H1 (cell line): Measurements from ENCODE around the gene RRAS. TPM values are rescaled to one million over a fixed set of nuclear protein-coding genes. Genes with fewer than 3 reads are reported as not detected.

Experiments used
- BCL11A ChIP-seq, 2 experiments: IDR thresholded peaks; one replicate each; pipeline ENCODE4 v1.6.1; 2011; ENCODE audit warnings: low read depth in 2 of 2, low read length in 2 of 2, mild to moderate bottlenecking in 2 of 2
- GABPA ChIP-seq: IDR thresholded peaks from 2 replicates; pipeline ENCODE4 v1.6.1; 2011; ENCODE audit warnings: mild to moderate bottlenecking, low read length, moderate library complexity, borderline replicate concordance; ENCODE audit not compliant: insufficient read depth
- NANOG ChIP-seq: IDR thresholded peaks from 2 replicates; pipeline ENCODE4 v1.6.1; 2011; ENCODE audit warnings: low read length, low read depth, mild to moderate bottlenecking, inconsistent platforms; ENCODE audit not compliant: insufficient read depth, poor library complexity, severe bottlenecking
- SIX5 ChIP-seq: IDR thresholded peaks from 2 replicates; pipeline ENCODE4 v1.6.1; 2011; ENCODE audit warnings: mild to moderate bottlenecking, low read depth, low read length
- polyA plus RNA-seq, 7 experiments: library from polyadenylated mRNA; depleted of rRNA in 3 of 7; stranded (reverse) in 5 of 7; unstranded in 2 of 7; fragments of >200 nt in 5 of 7; fragments of 200-250 nt in 2 of 7; gene quantifications; 1 replicate in 5 of 7; 2 replicates in 1 of 7; 4 replicates in 1 of 7; pipeline versions ENCODE4 v1.2.1 to v1.2.3, GENCODE V29; 2011 to 2013; ENCODE audit warnings: missing spikeins in 2 of 7, mixed read lengths in 2 of 7
- total RNA-seq: library from RNA; stranded (reverse); fragmentation: NEBNext Ultra II Directional; extraction: Animal tissue kit (Norgen Biotek cat#: 25700); gene quantifications from 2 replicates; pipeline ENCODE4 v1.2.1, GENCODE V29; 2021
- TF ChIP-seq, protein P1 (sequence below): IDR thresholded peaks from 2 replicates; pipeline ENCODE4 v1.6.1; 2011; ENCODE audit warnings: low read depth, mild to moderate bottlenecking, low read length; ENCODE audit not compliant: insufficient read depth

The RRAS gene
- total and polyA plus RNA-seq, 2 of the 8 experiments (the other 6 are each of a cell fraction or from before 2014, with no cell fraction given): 17.7 to 49.1 TPM

DNA sequence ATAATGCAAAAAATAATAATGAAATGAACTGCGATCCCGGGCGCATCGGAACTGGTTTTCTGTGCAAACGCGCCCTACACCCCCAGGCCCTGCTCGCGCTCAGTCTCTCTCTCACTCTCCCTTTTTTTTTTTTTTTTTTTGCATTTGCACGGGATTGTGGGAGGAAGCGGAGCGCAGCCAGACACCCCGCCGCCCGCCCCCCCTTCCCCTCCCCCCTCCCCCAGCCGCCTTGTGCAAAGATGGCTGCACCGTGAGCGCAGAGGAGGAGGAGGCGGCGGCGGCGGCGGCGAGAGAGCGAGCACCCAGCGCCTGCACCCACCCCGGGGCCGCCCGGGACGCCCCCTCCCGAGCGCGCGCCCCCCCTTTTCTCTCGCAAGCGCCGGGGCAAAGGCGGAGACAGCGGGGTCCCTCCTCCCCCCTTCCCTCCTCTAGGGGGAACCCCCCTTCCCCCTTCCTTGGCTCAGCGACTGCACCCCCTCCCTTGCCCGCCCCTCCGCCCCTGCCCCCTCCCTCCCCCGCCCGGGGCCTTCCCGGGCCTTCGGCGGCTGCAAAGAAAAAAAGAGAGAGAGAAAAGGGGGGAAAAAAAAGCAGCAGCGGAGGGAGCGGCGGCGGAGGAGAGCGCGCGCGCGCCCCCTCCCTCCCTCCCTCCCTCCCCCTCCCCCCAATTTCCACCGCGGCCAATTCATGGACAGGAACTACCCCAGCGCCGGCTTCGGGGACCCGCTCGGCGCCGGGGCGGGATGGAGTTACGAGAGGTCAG is 48.8 kb downstream of the RRAS start, which contains the start of gene PRR12 (continued):
- TF ChIP-seq BCL11A (IDR thresholded peaks at IDR 0.05; ENCODE audit: low read depth in 2 of 2, low read length in 2 of 2): no peak
- TF ChIP-seq SIX5: no peak
- no peak for TF ChIP-seq GABPA
- no peak for TF ChIP-seq NANOG
- TF ChIP-seq, protein P1, sequence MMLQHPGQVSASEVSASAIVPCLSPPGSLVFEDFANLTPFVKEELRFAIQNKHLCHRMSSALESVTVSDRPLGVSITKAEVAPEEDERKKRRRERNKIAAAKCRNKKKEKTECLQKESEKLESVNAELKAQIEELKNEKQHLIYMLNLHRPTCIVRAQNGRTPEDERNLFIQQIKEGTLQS: no peak
- TF ChIP-seq, all 59 proteins: peak for 5
